NCI-H146 (cell line): ENCODE results near the gene TSTD1.

ENCODE experiments used
- DNase-seq: peaks from one replicate; lab custom pipeline; 2025; lab: John Stamatoyannopoulos, UW

TSTD1 gene

GRCh38 chr1:161038523-161039153, at the start of gene TSTD1:
Gene TSTD1 (minus strand): TSS chr1:161038964. CDS start chr1:161038889, 75 bp downstream.
- DNase-seq = peak; percentile 88

DNA sequence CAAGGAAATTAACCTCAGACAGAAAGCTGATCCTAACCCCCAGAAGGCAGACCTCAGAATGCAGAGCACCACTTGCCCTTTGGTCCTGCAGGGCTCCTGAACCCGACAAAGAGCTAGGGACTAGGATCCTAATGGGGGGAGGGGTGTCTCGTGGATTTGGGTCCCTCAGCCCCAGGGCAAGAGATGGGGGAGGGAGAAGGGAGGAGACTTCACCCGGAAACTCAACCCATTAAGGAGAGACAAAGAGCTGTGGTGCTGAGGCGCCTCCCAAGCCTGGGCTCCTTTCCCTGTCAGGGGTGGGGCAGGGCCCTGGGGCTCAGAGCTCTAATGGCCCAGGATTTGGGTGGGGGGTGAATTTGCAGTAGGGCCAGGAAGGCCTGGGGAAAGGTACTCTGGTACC, 47.7 kb upstream of the TSTD1 start:
- DNase-seq = no peak

DNA sequence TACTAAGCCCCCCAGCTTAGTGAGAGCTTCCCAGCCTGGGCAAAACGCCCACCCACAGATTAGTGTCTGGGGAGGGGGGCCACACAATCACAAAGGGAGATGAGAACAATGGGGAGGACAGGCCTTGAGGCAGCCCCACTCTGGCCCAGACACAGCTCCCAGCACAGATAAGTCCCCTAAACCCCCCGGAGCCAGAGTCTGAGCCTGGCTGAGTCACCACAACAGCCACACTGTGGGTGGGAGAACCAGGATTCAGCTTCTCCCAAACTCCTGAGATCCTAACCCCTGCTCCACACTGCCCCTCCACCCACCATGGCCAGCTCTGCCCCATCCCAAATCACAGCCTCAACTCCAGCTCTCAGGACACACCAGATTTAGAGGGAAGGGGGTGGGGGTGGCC, 46.4 kb upstream of the TSTD1 start:
- no peak for DNase-seq

GRCh38 chr1:161084597-161084988, 45.8 kb upstream of the TSTD1 start:
- DNase-seq = no peak

DNA sequence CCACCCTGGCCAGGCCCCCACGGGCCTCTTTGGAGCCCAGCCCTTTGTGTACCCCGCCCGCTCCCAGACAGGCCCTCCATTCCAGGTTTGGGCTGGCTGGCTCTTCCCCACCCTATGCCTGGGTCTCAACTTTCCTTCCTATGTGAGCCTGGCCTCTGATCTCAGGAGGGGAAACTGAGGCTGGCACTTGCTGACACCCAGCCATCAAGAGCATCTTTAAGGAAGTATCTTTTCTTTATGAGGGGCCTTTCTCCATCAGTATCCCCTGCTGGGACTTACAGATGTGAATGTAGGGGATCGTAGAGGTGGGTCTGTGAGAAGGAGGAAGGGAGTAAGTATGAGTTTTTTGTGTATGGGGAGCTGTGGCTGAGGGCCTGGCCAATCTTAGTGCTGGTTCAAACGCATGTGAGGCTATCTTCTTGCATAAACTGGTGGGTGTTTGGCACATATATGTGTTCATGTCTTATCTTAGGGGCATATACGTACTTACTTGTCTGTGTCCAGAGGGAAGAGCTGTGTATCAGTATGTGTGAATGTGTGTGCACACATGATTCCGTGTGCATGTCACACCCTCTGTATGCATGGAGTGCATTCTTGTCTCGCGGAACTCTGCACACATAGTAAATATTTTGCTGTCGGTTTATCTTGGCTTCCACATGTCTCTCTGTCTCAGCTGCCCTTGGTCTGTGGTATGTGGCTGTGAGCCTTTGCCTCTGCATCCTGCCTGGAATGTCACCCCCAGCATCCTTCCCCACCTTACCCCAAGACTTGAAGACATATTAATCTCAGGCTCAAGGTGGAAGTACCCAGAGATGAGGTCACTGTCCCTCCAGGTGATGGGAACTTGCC, 45.2 kb upstream of the TSTD1 start:
- DNase-seq = no peak

GRCh38 chr1:161082996-161083747, 44.4 kb upstream of the TSTD1 start:
- no peak for DNase-seq

DNA sequence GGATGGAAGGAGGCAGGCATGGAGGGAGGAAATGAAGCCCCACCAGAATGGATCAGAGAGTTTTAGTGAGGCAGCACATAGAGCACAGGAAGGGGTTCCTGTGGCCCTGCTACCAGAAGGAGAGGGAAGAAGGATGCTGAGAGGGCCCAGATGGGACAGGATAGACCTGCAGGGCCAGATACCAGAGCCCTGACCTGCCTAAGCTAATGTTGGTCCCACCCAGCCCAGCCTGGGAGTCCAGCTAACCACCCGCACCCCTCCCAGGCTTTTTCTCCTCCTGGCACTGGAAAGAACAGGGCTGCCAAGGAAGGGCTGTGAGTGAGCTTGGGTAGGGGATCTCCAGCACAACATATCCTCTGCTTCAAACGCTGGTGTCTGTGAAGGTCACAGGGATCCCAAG, 43.7 kb upstream of the TSTD1 start:
- no peak for DNase-seq

GRCh38 chr1:161081519-161081918, 42.8 kb upstream of the TSTD1 start:
- DNase-seq = no peak

DNA sequence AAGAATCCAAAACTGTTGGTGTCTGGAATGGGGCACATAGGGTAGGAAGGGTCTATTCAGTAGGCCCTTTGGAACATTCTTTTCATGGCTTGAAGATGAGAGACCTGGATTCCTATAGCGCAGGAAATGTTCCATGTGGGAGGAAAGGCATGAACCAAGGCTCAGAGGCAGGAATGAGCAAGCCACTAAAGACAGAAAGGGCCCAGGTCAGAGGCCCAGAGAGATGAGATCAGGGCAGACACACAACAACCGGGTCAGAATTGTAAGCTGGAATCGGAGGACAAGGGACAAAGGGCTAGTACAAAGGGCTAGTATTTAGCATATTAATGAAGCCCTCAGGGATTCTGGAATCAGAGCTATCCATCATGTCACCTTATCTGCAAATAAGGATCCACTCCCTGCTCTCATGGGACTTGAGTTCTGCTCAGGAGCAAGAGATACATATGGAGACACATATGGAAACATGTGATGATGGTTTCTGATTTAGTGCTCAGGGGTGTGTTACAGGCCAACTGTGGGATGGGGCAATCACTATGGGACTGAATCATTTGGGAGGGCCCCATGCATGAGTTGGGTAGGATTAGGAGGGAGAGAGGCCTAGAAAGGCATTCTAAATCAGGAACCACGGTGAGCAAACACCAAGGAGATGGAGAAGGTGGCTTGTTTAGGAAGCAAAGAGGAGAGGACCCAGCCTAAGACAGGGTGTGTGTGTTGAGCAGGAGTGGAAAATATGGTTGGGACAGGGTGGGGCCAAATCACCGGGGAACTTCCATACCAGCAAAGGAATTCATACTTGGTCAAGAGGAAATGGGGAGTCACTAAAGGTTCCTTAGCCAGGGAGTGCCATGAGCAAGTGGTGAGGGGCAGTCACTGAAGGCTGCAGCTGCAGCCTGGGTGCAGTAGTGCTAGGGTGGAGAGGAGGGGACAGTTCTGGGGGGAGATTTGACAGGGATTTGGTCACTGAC, 42.0 kb upstream of the TSTD1 start:
- DNase-seq = no peak

GRCh38 chr1:161079436-161080110, 40.8 kb upstream of the TSTD1 start:
- DNase-seq = no peak

- no peak for DNase-seq
Measured at GRCh38 chr1:161077426-161077825, 38.7 kb upstream of the TSTD1 start.

- no peak for DNase-seq
Measured at GRCh38 chr1:161076410-161076809, 37.6 kb upstream of the TSTD1 start.

DNA sequence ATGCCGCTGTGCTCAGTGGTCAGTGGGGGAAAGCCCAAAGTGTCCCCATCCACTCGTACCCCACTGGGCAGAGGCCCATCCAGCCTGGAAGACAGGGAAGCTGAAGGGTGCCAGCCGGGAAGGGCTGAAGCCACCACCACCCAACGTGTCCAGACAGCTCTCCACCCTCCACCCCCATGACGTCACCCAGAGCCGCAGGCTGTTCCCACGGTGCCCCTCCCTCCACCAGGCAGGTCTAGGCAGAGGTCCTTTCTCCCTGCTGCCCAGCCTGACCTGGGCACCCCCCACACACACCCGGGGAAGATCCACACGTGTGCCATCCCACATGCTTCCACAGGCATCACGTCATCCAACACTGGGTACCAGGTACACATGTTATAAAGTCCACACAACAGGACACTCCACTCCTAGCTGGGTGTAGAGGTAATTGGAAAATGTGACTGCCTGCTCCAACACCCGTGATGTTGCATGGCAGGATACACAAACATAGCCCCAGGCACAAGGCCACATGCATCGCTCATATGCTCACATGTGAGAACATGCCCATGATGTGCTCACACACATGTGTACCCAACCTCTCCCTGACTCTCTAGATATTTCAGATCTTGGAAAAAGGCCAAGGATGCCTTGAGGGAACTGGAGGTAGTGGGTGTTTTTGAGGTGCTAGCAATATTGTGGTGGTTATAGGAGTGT, 36.1 kb upstream of the TSTD1 start:
- peak; percentile 28 for DNase-seq

- no peak for DNase-seq
Measured at GRCh38 chr1:161073474-161074121, 34.8 kb upstream of the TSTD1 start.

DNA sequence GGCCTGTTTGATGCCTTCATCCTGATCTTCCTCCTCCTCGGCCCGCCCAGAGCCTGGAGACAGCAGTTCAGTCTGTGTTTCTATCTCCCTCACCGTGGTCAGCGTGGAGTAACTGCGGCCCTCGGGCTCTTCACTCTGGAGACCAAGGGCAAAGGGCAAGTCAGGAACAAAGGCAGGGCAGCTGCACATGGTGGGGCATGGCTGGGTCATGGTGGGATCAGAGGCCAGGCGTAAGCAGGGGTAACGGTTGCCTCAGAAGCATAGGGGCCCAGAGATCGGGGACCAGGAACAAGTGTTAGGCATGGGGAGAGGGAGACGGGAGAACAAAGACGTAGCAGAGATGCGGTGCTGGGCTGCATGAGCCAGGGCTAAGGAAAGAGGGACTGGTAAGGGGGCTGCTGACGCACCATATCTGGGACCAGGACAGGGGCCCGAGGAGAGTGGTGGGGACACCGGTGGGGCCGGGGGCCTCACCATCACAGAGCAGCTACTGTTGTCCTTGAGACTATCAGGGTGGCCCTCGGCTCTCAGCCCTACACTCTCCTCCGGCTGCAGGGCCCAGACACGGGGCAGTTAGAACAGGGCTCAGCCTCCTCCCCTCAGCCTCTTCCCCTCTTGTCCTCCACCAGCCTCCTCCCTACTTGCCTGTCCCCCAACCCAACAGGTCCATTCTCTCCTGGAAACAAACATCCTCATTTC, 34.1 kb upstream of the TSTD1 start:
- DNase-seq = no peak

- peak; percentile 30 for DNase-seq
Measured at GRCh38 chr1:161071886-161072371, 33.2 kb upstream of the TSTD1 start.

DNA sequence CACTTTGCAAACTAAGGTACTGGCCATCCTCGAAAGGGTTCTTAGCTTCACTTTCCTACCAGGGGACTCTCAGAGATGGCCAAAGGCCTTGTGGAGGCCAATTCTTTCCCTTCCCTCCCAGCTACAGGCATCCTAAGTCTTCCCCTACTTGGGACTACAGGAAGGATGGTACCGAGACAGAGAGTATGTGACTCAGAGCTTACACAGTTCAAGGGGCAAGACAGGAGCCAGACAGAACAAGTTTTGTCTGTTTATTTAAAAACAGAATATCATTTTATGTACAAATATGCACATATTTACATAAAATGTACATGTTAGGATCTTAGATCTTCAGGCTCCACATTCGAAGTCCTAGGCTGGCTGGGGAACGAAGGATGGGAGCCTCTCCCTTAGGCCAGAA, 32.0 kb upstream of the TSTD1 start:
- no peak for DNase-seq

DNA sequence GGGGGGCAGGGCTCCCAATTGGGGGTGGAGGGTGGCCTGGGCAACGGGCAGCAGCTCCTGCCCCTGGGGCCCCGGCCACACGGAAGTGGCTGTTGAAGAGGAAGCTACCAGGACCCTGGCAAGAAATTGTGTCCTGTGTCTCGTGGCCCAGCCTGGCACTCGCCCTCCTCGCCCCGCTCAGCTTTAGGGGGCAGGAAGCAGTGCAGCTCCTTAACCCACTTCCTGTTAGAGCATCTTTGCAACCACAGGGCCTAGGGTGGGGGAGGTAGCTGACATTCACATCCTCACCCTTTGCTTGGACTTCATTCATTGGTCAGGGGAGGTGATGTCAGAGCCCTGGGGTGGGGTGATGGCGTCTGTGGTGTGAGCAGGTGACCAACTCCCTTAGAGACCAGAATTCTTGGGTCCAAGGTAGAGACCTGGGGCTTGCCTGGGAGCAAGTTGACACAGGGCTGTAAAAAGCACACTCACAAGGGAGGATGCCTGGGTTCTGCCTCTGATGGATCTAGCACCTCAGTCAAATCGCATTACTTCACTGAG, 31.0 kb upstream of the TSTD1 start, which contains the start of gene ARHGAP30:
ARHGAP30 (minus strand) TSS at position 161 of the 540 bp plus-strand sequence. CDS start 267 bp downstream, outside the sequence.
- DNase-seq = no peak

- DNase-seq = no peak
Measured at GRCh38 chr1:161069241-161069640, 30.5 kb upstream of the TSTD1 start.
